ENCODE results near the gene DCTPP1. TPM values are rescaled to one million over a fixed set of nuclear protein-coding genes. Genes with fewer than 3 reads are reported as not detected.

The DCTPP1 gene
- total and polyA plus RNA-seq, 9 of the 15 experiments (the other 6 are each of a cell fraction or from before 2014, with no cell fraction given) = 45.0 to 132 (median 80.6) TPM

GRCh38 chr16:30444231-30445148 is 14.7 kb upstream of the DCTPP1 start (continued):
- no peak for TF ChIP-seq THAP12 (CRISPR knock-in tag; IDR thresholded peaks at IDR 0.05)
- TF ChIP-seq ZBTB43 (CRISPR knock-in tag; IDR thresholded peaks at IDR 0.05) = 0 out of 2 replicates have a peak, but pooled peaks have one; percentile 42
- TF ChIP-seq MCM5 (IDR thresholded peaks at IDR 0.05; ENCODE audit: low read depth) = no peak
- no peak for TF ChIP-seq DMBX1 (CRISPR knock-in tag; IDR thresholded peaks at IDR 0.05; ENCODE audit: borderline replicate concordance)
- no peak for TF ChIP-seq SAFB2 (IDR thresholded peaks at IDR 0.05; ENCODE audit: borderline replicate concordance, low read depth, low read length, severe bottlenecking)
- no peak; the same call in 1 of the 2 replicates for TF ChIP-seq ZNF239 (CRISPR knock-in tag; IDR thresholded peaks at IDR 0.05)
- TF ChIP-seq RB1 (IDR thresholded peaks at IDR 0.05; ENCODE audit: low read depth) = no peak
- no peak for TF ChIP-seq FOXK2 (conservative IDR thresholded peaks at IDR 0.05 in 1 of 2, IDR thresholded peaks at IDR 0.05 in 1 of 2; ENCODE audit: low read depth in 2 of 2)
- TF ChIP-seq HOXB6 (CRISPR knock-in tag; IDR thresholded peaks at IDR 0.05; ENCODE audit: borderline replicate concordance) = no peak
- TF ChIP-seq OTX1 (CRISPR knock-in tag; IDR thresholded peaks at IDR 0.05) = no peak
- no peak for TF ChIP-seq ZNF280B (CRISPR knock-in tag; IDR thresholded peaks at IDR 0.05)
- TF ChIP-seq ZNF324 (CRISPR knock-in tag; IDR thresholded peaks at IDR 0.05) = no peak
- no peak for TF ChIP-seq ZNF717 (CRISPR knock-in tag; IDR thresholded peaks at IDR 0.05)
- TF ChIP-seq TCF15 (CRISPR knock-in tag; IDR thresholded peaks at IDR 0.05) = no peak
- TF ChIP-seq PCBP2 (IDR thresholded peaks at IDR 0.05; ENCODE audit: low read depth, low read length, poor library complexity, severe bottlenecking) = no peak
- no peak for TF ChIP-seq HMG20B (CRISPR knock-in tag; IDR thresholded peaks at IDR 0.05)
- no peak for TF ChIP-seq NR4A1 (CRISPR knock-in tag; IDR thresholded peaks at IDR 0.05)
- TF ChIP-seq NR4A1 (tag; IDR thresholded peaks at IDR 0.05) = peak; percentile 77; the same call in 1 of the 2 replicates
- TF ChIP-seq YY1 (IDR thresholded peaks at IDR 0.05; ENCODE audit: borderline replicate concordance in 1 of 3, control insufficient read depth in 1 of 3, extremely low read depth in 1 of 3, insufficient read depth in 3 of 3, insufficient read length in 1 of 3, insufficient replicate concordance in 2 of 3, low read depth in 1 of 3, low read length in 2 of 3) = peak; percentile 71 to 94 (median 76)
- TF ChIP-seq SREBF2 (CRISPR knock-in tag; IDR thresholded peaks at IDR 0.05) = no peak

Data from K562 (cell line).